GM18519 (cell line): Measurements from ENCODE around the gene CEP104.
"Not testable (repeated sequence)": the region's sequence is repeated elsewhere in the genome, so short reads cannot be mapped to it uniquely, and the experiment has no call there.

ENCODE experiments used
- ATAC-seq: cut with Tn5 transposase; IDR thresholded peaks from one replicate; pipeline ENCODE4 v1.9.1; 2021; ENCODE audit warnings: mild to moderate bottlenecking, moderate library complexity; ENCODE audit not compliant: unreplicated experiment, low FRiP score

CEP104 gene

GRCh38 chr1:3828391-3828790 lies 28.6 kb downstream of the CEP104 start:
- no peak for ATAC-seq

GRCh38 chr1:3827813-3828307 lies 29.2 kb downstream of the CEP104 start:
- no peak for ATAC-seq

GRCh38 chr1:3825356-3825755 lies 31.7 kb downstream of the CEP104 start:
- no peak for ATAC-seq

GRCh38 chr1:3824650-3825049 lies 32.4 kb downstream of the CEP104 start:
- ATAC-seq: no peak

GRCh38 chr1:3822421-3822820 lies 34.6 kb downstream of the CEP104 start:
- no peak for ATAC-seq

- no peak for ATAC-seq
Measured at GRCh38 chr1:3821908-3822307, 35.1 kb downstream of the CEP104 start.

- no peak for ATAC-seq
Measured at GRCh38 chr1:3821447-3821846, 35.6 kb downstream of the CEP104 start.

- no peak for ATAC-seq
Measured at GRCh38 chr1:3821004-3821403, 36.0 kb downstream of the CEP104 start.

- ATAC-seq: no peak
Measured at GRCh38 chr1:3820316-3820715, 36.7 kb downstream of the CEP104 start.

- ATAC-seq: no peak
Measured at GRCh38 chr1:3819771-3820200, 37.2 kb downstream of the CEP104 start.

GRCh38 chr1:3817821-3818597 lies 39.0 kb downstream of the CEP104 start:
- ATAC-seq: no peak

- no peak for ATAC-seq
Measured at GRCh38 chr1:3817138-3817740, 39.8 kb downstream of the CEP104 start.

- ATAC-seq: no peak
Measured at GRCh38 chr1:3816331-3817137, 40.5 kb downstream of the CEP104 start.

- ATAC-seq: no peak
Measured at GRCh38 chr1:3814771-3815561, 42.0 kb downstream of the CEP104 start.

- no peak for ATAC-seq
Measured at GRCh38 chr1:3814065-3814464, 42.9 kb downstream of the CEP104 start.

- no peak for ATAC-seq
Measured at GRCh38 chr1:3811595-3811911, 45.5 kb downstream of the CEP104 start.

- ATAC-seq: not testable (repeated sequence)
Measured at GRCh38 chr1:3810149-3810761, 46.8 kb downstream of the CEP104 start.

- no peak for ATAC-seq
Measured at GRCh38 chr1:3809680-3810079, 47.3 kb downstream of the CEP104 start.

GRCh38 chr1:3807769-3808168 lies 49.2 kb downstream of the CEP104 start:
- ATAC-seq: no peak

GRCh38 chr1:3805038-3805437 lies 52.0 kb downstream of the CEP104 start:
- ATAC-seq: no peak
